AG08396 (cell line): ENCODE measurements around the gene ARF6.
"Not testable (repeated sequence)": the region's sequence is repeated elsewhere in the genome, so short reads cannot be mapped to it uniquely, and the experiment has no call there.

ENCODE experiments used
- DNase-seq: peaks from one replicate; pipeline ENCODE4 v3.0.0; 2012; ENCODE audit warnings: low spot score, mixed read lengths

ARF6 gene

DNA sequence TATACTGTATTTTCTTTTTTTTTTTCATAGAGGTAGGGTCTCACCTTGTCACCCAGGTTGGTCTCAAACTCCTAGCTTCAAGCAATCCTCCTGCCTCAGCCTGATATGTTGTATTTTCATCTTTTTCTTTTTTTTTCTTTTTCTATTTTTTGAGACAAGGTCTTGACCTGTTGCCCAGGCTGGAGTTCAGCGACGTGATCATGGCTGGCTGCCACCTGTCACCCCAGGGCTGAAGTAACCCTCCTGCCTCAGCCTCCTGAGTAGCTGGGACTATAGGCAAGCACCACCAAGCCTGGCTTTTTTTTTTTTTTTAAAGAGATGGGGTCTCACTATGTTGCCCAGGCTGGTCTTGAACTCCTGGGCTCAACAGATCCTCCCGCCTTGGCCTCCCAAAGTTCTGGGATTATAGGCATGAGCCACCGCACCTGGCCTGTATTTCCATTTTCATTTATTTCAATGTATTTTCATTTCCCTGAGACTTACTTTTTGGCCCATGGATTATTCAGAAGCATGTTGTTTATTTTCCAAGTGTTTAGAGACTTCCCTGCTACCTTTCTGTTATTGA is 16.2 kb upstream of the ARF6 start:
- no peak for DNase-seq

GRCh38 chr14:49879646-49880204 is 13.2 kb upstream of the ARF6 start:
- DNase-seq = peak; percentile 36

GRCh38 chr14:49880267-49881064 is 12.4 kb upstream of the ARF6 start:
- DNase-seq = no peak

DNA sequence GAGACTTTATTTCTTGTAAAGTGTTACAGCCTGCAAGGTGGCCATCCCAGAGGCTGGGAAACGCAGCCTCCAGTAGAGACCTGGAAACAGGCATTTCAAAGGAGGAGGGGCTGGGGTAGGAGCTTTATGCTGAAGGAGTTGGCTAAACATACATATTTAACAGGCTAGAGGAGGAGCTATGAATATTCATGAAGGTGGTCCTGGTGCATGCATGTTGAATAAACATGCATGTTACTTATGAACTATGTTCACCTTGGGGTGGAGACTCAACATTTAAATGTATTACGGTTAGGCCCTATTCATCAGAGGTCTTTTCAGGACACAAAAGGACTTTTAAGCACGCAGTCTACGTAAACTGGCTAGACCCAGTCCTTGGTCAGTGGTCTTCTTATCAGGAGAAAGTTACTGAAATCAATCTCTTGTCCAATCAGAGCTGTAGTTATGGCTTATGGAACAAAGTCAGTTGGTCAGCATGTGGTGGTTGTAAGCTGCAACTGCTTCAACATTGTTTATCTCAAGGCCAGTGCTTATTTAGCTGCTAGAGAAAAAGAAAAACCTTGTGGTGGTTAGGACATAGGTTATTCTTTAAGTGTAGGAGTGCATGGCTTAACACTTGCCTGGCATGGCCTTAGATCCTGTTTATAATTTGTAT is 11.4 kb upstream of the ARF6 start:
- no peak for DNase-seq

DNA sequence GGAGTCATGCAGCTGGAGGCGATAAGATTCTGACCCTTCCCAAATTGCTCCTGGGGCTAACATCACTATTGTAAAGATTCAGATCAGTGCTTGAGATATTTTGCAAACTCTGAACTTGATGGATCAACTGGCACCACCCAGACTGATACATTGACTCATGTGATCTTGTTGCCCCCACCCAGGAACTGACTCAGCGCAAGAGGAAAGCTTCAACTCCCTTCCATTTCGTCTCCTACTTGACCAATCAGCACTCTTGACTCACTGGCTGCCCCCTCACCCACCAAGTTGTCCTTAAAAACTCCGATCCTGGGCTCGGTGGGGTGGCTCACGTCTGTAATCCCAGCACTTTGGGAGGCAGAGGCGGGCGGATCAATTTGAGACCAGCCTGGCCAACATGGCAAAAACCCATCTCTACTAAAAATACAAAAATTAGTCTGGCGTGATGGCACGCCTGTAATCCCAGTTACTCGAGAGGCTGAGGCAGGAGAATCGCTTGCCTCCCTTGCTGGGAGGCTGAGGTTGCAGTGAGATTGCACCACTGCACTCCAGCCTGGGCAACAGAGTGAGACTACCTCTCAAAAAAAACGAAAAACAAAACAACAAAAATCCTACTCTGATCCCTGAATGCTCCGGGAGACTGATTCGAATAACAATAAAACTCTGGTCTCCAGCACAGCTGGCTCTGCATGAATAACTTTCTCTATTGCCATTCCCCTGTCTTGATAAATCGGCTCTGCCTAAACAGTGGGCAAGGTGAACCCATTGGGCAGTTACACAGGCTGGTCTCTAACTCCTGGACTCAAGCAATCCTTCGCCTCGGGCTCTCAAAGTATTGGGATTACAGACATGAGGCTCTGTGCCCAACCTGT is 9.8 kb upstream of the ARF6 start:
- no peak for DNase-seq

- no peak for DNase-seq
Measured at GRCh38 chr14:49886523-49886922, 6.4 kb upstream of the ARF6 start.

- DNase-seq = no peak
Measured at GRCh38 chr14:49888293-49888692, 4.6 kb upstream of the ARF6 start.

- DNase-seq = peak; percentile 76
Measured at GRCh38 chr14:49892301-49892635, 614 bp upstream of the ARF6 start.

- peak; percentile 75 for DNase-seq
Measured at GRCh38 chr14:49893309-49894213, 679 bp downstream of the ARF6 start.

DNA sequence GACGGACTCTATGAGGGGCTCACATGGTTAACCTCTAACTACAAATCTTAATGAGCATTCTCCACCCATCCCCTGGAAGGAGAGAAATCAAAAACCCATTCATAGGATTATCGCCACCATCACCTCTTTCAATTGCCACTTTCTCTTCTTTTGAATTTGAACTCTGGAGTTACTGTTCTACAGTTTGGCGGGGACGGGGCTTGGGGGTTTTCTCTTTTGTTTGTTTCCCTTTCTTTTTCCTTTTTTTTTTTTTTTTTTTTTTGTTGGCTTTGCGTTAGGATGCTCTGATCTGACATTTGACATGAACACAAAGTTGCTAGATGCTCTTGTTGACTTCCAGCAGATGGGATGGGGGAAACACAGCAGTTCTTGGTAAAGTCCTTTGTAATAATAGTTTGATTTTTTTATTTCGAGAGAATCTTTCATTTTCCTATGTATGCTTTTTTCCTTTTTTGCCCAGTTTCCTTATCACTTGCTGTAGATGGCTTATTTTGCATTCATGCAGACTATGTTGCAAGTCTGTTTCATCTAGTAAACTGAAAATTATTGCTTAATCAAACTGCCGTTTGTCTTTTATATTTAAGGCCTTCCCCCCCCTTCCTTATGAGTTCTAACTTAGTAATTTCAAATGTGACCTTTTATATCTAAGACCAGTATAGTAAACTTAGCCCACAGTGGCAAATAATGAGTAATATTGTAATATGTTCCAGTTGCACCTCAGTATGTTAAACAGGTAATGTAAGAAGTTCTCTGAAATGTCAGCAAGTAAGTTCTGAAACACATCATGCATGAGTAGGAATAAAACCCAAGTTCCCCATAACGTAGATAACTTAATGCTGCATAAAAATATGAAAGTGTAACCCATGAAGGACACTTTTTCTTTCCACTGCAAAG is 1.6 kb downstream of the ARF6 start:
- DNase-seq = not testable (repeated sequence)

DNA sequence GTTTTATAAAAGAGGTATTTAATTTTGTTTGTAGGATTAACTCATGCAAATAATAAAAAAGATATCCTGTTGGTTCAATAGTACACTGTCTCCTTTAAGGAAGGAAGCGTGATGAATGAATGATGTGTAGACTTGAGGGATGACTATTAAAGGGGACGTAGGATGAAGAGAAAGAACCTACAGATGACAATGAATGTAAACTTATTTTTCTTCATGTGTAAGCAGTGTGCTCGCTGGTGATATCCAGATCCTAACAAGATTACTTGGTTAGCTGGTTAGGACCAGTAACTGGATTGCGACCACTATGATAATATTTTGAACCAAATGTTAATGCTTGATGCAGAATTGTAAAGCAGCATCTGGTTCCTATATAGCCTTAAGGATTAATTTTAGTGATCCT is 2.6 kb downstream of the ARF6 start:
- DNase-seq = no peak

DNA sequence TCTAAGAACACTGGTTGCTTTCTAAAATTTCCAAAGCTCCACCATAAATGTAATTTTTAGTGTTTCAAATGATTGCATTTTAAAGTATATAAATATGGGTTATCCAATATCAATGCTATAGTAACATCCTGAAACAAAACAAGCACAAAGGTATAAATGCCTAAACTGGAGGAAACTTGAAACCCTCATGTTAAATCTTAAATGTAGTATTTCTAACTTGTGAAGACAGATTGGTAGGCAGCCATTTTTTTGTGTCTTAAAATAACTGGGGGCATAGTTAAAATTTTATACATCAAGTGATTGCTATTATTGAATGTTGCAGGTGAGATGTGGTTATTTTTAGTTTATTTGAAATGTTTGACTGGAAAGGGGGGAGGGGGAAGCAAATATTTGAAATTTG is 3.4 kb downstream of the ARF6 start:
- not testable (repeated sequence) for DNase-seq

DNA sequence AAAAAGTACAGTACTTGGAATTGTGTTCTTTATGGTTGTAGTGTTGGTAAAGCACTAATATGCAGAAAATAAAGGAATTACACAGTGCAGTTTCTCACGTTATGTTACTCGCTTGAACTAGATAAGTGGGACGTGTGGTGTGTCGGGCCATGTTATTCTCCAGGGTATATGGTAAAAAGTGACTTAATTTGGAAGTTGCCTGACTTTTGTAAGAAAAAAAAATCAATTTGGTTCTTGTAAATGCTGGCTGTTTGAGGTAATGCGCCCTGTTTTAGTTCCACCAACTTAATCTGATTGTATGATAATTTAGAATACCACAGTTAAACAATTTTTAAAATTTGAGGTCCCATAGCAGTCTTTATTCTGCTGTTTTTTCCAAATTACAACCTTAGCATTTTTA is 4.1 kb downstream of the ARF6 start:
- DNase-seq = no peak

DNA sequence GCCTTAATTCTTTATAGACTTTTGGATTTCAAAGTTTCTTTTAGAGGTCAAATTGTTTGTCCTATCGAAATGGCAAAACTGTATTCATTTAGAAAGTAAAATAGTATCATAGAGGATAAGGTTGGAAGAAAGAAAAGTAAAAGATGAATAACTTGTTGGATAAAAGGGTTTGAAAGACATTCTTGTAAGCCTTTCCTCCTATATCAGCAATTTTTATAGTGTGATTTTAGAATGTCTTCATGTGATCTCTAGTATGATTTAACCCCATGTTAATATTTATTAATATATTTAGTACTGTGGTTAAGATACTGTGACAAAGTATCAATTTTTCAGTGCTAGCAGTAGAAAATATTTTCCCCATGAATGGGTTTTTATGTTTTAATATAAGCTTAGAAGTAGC is 4.5 kb downstream of the ARF6 start:
- no peak for DNase-seq

GRCh38 chr14:49897965-49898364 is 5.1 kb downstream of the ARF6 start:
- DNase-seq = no peak

- no peak for DNase-seq
Measured at GRCh38 chr14:49898485-49898884, 5.6 kb downstream of the ARF6 start.

DNA sequence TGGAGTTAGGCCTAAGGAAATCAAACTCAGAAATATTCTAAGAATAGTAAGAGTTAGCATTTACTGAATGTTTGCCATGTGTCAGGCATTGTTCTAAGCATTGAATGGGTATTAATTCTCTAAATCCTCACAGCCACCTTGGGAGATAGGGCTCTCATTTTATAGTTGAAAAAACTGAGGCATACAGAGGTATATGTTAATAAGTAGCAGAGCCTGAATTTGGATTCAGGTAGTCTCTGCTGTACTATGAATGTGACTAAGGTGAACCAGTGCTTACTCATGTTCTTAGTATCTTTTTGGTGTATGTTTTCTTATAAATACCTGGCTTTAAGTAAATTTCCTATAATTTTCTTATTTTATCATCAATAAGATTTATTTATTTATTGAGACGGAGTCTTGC is 8.1 kb downstream of the ARF6 start:
- DNase-seq = no peak

- not testable (repeated sequence) for DNase-seq
Measured at GRCh38 chr14:49902679-49903246, 9.9 kb downstream of the ARF6 start.

- no peak for DNase-seq
Measured at GRCh38 chr14:49904270-49904669, 11.4 kb downstream of the ARF6 start.

DNA sequence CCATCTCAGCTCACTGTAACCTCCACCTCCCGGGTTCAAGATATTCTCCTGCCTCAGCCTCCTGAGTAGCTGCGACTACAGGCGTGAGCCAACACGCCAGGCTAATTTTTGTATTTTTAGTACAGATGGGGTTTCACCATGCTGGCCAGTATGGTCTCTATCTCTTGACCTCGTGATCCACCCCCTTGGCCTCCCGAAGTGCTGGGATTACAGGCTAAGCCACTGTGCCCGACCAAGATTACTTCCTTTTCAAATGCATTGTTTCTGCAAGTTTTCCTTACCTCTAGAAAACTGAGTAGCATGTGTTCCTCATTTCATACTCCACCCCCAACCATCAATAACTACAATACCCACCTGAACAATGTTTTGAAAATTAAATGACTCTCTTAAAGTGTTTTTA is 13.1 kb downstream of the ARF6 start:
- no peak for DNase-seq
